ENCODE data around the gene AGPAT2. TPM values are rescaled to one million over a fixed set of nuclear protein-coding genes. Genes with fewer than 3 reads are reported as not detected.

The AGPAT2 gene
- 28.5 and 34.9 TPM in 2 replicates for total RNA-seq

DNA sequence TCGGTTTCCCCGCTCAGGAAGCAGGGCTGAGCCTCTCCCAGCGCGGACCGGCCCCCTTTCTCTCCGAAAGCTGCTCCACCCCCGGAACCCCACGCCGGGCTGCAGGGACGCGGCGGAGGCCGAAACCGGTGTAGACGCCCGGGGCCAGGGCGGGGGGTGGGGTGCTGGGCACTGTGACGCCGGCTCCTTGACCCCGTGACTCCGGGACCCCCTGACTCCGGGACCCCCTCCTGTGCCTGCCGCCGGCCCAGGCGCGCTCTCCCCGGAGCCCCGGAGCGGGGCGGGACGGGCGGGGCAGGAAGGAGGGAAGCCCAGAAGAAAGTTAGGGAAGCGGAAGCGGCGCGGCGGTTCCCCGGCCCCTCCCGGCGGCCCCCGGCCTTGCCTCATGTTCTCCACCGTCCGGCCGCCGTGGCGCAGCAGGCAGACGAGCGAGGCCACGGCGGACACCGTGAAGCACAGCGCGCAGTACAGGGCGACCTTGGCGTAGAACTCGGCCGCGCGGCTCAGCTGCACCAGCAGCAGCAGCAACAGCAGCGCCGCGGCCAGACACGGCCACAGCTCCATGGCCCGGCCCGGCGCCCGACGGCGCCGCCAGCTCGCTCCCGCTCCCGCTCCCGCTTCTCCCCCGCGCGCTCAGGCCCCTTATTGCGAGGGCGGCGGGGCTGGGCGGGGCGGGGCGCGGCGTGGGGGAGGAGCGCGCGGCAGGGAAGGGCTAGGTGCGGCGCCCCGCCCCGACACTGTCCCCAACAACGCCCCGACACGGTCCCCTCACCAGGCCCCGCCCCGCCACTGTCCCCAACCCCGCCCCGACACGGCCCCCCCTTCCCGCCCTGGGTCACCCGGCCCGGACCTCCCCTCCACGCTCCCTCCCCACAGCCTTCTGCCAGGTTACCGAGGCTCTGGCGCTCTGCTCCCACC lies at the start of gene AGPAT2:
Gene AGPAT2 (minus strand): TSS at position 664 of the 918 bp plus-strand sequence. CDS start 100 bp downstream, at position 564.

DNA sequence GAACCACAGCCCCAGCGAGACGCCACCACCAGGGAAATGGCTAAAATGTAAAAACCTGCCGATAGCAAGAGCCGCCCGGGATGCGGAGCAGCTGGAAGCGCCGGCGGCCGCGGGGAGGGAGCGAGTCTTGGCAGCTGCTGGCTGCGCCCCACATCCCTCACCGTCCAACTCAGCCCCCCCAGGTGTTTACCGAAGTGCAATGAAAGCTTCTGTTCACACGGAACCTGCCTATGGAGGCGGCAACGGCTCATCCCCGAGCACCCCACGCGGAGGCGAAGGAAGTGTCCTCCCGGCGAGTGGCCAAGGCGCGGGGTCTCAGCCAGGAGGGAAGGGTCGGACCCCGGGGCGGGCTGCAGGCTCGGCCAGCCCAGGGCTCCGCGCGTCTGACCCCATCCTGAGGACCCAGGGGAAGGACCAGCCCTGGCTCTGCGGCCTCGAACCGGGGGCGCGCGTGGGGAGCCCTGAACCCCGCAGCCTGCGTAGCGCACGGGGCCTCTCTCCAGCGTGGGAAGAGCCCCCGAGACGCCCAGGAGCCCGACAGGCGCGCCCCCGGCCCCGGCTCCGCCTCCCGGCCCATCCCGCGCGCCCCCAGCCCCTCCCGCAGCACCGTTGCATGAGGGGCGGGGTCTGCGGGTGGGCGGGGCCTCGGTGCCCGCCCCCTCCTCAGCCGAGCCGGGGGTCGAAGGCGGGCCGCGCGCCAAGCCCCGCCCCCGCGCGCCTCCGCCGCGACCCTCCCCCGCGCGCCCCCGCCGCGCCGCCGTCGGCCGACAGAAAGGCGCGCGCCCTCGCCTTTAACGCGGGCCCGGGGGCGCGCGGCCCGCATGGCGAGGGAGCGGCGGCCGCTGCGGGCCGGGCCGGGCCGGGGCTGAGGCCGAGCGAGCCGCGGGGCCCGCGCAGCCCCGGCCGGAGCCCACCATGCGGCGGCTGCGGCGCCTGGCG lies 24.8 kb upstream of the AGPAT2 start, which contains the start of gene DIPK1B:
Gene DIPK1B (plus strand): TSS at position 822 of the 939 bp plus-strand sequence. CDS start 94 bp downstream, at position 916.

DNA sequence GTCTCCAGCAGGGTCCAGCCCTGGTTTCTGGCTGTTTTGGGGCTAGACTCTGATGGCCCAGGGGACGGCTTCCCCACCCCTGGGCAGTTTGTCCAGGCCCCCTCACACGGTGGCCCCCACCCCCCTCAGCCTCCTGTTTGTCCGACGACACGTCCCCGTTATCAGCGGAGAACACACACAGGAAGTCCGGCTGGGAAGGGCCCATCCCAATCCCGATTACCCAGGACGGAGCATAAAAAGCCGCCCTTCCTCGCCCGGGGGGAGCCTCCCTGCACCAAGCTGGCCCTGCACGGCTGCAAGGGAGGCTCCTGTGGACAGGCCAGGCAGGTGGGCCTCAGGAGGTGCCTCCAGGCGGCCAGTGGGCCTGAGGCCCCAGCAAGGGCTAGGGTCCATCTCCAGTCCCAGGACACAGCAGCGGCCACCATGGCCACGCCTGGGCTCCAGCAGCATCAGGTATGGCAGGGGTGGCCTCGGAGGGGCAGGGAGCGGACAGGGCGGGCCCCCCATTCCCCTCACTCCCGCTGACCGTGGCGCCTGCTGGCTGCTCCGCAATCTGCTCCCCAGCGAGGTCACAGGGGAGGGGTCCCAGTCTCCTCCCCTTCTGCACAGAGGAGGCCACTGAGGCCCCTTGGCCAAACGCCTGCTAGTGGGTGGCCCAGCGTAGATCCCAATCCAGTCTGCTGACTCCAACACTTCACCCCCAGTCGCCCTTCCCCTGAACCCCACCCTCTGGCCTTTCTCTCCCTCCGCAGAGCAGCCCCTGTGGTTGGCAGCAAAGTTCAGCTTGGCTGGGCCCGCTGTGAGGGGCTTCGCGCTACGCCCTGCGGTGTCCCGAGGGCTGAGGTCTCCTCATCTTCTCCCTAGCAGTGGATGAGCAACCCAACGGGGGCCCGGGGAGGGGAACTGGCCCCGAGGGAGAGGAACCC lies 24.3 kb downstream of the AGPAT2 start, which contains the start of gene EGFL7:
Gene EGFL7 (plus strand): TSS at position 261 of the 926 bp plus-strand sequence. CDS start 5,367 bp downstream, outside the sequence.

Small RNA genes lying within 50 kb of the gene (small RNA-seq; reads per million reads assigned to genes)
- 10,491 reads per million, percentile 100 among the genes with 10 or more reads in this experiment for gene MIR126

Other genes starting within 250 kb of the AGPAT2 start
- 7.0 and 8.0 TPM in 2 replicates for gene INPP5E, start 247.6 kb downstream of the AGPAT2 start, total RNA-seq
- gene SEC16A, start 204.4 kb downstream of the AGPAT2 start, total RNA-seq = 36.2 and 37.5 TPM in 2 replicates
- gene NOTCH1, start 141.4 kb downstream of the AGPAT2 start, total RNA-seq = 11.3 and 11.6 TPM in 2 replicates
- gene EGFL7, start 24.5 kb downstream of the AGPAT2 start, total RNA-seq = 7.1 and 9.2 TPM in 2 replicates
- gene DIPK1B, start 25.1 kb upstream of the AGPAT2 start, total RNA-seq = 0.13 and 0.65 TPM in 2 replicates
- gene LCN10, start 55.5 kb upstream of the AGPAT2 start, total RNA-seq = not detected in 2 replicates
- not detected in 2 replicates for gene LCN6, start 61.1 kb upstream of the AGPAT2 start, total RNA-seq
- gene LCN8, start 70.8 kb upstream of the AGPAT2 start, total RNA-seq = not detected in 2 replicates
- gene LCN15, start 77.1 kb upstream of the AGPAT2 start, total RNA-seq = not detected in 2 replicates
- 37.4 and 42.7 TPM in 2 replicates for gene TMEM141, start 103.9 kb upstream of the AGPAT2 start, total RNA-seq
- 0.26 and 0.32 TPM in 2 replicates for gene CCDC183, start 108.9 kb upstream of the AGPAT2 start, total RNA-seq
- gene RABL6, start 120.5 kb upstream of the AGPAT2 start, total RNA-seq = 41.4 and 60.4 TPM in 2 replicates
- gene AJM1, start 155.0 kb upstream of the AGPAT2 start, total RNA-seq = 0.65 TPM in 2 replicates
- gene PHPT1, start 162.0 kb upstream of the AGPAT2 start, total RNA-seq = 49.9 and 50.8 TPM in 2 replicates
- gene MAMDC4, start 164.9 kb upstream of the AGPAT2 start, total RNA-seq = 0.39 and 0.76 TPM in 2 replicates
- 237 and 265 TPM in 2 replicates for gene EDF1, start 178.9 kb upstream of the AGPAT2 start, total RNA-seq
- gene TRAF2, start 199.1 kb upstream of the AGPAT2 start, total RNA-seq = 6.3 and 9.2 TPM in 2 replicates